ENCODE measurements around the gene INSC. TPM values are rescaled to one million over a fixed set of nuclear protein-coding genes. Genes with fewer than 3 reads are reported as not detected.

INSC gene
- polyA plus RNA-seq, 6 donors from 2014 or later = not detected

DNA sequence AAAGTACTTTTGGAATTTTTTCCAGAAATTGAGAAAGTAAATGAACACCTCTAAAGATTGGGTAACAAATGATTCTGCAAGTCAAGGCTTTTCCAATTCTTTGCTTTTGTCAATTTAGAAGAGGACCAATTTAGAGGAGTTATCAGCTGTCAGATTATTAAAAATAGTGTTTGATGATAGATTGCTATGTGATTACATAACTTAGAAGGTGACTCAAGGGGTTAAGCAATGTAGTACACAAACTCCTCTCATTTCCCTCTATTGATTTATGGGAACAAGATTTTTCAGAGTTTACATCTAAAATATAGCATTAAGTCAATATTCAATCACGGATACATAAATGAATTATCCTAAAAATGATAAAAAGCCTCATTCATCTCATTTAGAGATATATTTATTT is 70.3 kb downstream of the INSC start:
- Mint-ChIP-seq H3K4me3 (no peak overlapping the region), H3K36me3 (no peaks in the 10 kb centered on the region), H3K27me3 (peaks cover 18 to 25% (median 24%) of the 10 kb centered on the region in 3 donors), H3K9me3 (peaks cover 0 to 7% (median 0%) of the 10 kb centered on the region in 7 donors), H3K4me1 (no peaks in the 10 kb centered on the region), H3K27ac (no peak overlapping the region)
- no peak for ATAC-seq (ENCODE audit: low read depth in 2 of 2)
- DNase-seq = no peak

DNA sequence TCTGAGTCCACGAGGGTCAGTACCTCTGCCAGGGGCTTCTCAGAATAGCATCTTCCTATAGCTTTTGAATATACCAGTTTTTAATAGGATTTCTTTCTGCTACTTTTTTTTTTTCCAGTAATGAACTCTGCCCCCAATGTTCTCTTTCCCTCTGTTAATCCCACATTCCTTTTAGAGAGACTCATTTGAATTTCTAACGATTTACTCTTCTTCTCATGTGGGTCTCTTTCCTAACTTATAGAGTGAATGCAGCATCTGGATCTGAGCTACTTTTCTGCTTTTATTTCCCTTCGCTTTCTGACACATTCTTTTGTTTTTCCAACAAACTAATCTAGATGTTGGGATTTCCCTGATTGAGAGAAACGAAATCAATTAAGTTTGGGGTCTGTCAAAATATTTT is 71.4 kb downstream of the INSC start:
- H3K4me3 Mint-ChIP-seq = no peak overlapping the region
- no peaks in the 10 kb centered on the region for H3K36me3 Mint-ChIP-seq
- peaks cover 0 to 7% (median 0%) of the 10 kb centered on the region in 7 donors for H3K9me3 Mint-ChIP-seq
- no peak overlapping the region for H3K27ac Mint-ChIP-seq
- peaks cover 18 to 26% (median 21%) of the 10 kb centered on the region in 3 donors for H3K27me3 Mint-ChIP-seq
- DNase-seq (no peak), ATAC-seq (ENCODE audit: low read depth in 2 of 2) (no peak)
- no peaks in the 10 kb centered on the region for H3K4me1 Mint-ChIP-seq

DNA sequence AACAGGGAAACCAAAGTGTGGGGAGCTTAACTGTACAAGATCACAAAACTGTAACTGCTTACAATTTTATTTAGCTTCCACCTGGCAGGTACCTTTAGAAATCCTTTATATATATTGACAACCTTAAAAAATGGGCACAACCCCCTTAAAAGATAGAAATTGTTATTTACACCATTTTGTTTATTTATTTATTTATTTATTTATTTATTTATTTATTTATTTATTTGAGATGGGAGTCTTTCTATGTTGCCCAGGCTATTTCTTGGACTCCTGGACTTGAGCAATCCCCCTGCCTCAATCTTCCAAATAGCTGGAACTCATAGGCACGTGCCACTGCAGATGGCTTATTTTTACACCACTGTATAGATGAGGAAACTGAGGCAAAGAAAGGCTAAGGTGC is 74.5 kb downstream of the INSC start:
- no peak overlapping the region for H3K4me3 Mint-ChIP-seq
- peaks cover 27 to 40% (median 40%) of the 10 kb centered on the region in 3 donors for H3K27me3 Mint-ChIP-seq
- ATAC-seq (ENCODE audit: low read depth in 2 of 2) = no peak
- no peak overlapping the region for H3K27ac Mint-ChIP-seq
- DNase-seq = no peak
- no peaks in the 10 kb centered on the region for H3K4me1 Mint-ChIP-seq
- peaks cover 0 to 7% (median 0%) of the 10 kb centered on the region in 7 donors for H3K9me3 Mint-ChIP-seq
- H3K36me3 Mint-ChIP-seq = no peaks in the 10 kb centered on the region

DNA sequence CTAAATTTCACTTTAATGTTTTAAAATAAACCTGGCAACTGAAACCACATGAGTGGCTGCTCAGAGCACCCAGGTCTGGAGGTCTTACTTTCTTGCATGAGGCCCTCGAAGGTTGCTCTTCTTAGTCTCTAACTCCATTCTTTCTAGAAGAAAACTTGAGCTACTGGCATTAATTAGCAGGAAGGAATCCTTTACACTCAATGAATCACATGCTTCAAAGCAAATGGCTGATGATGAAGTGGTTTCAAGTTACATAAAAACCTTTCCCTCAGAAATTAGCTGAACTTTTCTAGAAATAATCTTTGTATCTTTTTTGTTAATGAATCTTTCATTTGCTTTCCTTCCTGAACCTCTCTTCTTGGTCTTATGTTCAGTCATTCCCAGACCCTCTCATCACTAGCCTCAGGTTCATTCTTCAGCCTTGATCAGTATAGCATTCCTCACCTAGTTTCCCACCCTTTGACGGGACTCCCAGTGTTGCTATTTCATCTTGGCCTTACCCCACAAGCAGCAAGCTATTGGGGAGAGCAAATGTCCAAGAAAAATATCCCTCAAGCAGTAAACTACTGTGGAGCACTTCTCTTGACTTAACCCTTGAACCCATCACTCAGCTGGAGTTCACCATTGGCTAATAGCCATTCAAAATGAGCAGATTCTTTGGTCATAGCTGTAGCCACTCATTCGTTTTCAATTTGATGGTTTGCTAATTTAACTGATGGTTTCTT is 75.1 kb downstream of the INSC start:
- DNase-seq (no peak), ATAC-seq (ENCODE audit: low read depth in 2 of 2) (no peak)
- no peak overlapping the region for H3K4me3 Mint-ChIP-seq
- H3K4me1 Mint-ChIP-seq = no peaks in the 10 kb centered on the region
- H3K27ac Mint-ChIP-seq = peak overlapping the region in 1 of 6 donors; percentile 54
- no peaks in the 10 kb centered on the region for H3K36me3 Mint-ChIP-seq
- H3K27me3 Mint-ChIP-seq = peaks cover 30 to 41% (median 40%) of the 10 kb centered on the region in 3 donors
- peaks cover 0 to 7% (median 0%) of the 10 kb centered on the region in 7 donors for H3K9me3 Mint-ChIP-seq

DNA sequence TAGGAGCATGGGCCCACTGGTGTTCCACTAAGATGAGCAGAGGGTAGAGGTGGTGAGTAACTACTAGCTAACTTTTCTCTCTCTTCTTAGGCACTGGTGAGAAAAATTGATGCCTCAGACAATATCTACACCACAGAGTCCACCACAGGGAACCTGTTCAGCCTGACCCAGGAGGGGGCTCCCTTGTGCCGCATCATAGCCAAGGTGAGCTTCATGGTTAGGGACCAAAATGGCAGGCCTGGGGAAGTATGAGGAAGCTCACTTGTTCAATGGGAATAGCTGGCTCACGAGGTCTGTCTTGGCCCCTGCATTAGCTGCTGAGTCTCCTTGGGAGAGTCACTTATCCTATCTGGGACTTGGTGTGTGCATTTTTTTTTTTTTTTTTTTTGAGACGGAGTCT is 75.9 kb downstream of the INSC start:
- H3K4me3 Mint-ChIP-seq = no peak overlapping the region
- H3K36me3 Mint-ChIP-seq = no peaks in the 10 kb centered on the region
- DNase-seq (no peak), ATAC-seq (ENCODE audit: low read depth in 2 of 2) (no peak)
- peaks cover 0 to 7% (median 0%) of the 10 kb centered on the region in 7 donors for H3K9me3 Mint-ChIP-seq
- peaks cover 30 to 41% (median 40%) of the 10 kb centered on the region in 3 donors for H3K27me3 Mint-ChIP-seq
- no peak overlapping the region for H3K27ac Mint-ChIP-seq
- no peaks in the 10 kb centered on the region for H3K4me1 Mint-ChIP-seq

DNA sequence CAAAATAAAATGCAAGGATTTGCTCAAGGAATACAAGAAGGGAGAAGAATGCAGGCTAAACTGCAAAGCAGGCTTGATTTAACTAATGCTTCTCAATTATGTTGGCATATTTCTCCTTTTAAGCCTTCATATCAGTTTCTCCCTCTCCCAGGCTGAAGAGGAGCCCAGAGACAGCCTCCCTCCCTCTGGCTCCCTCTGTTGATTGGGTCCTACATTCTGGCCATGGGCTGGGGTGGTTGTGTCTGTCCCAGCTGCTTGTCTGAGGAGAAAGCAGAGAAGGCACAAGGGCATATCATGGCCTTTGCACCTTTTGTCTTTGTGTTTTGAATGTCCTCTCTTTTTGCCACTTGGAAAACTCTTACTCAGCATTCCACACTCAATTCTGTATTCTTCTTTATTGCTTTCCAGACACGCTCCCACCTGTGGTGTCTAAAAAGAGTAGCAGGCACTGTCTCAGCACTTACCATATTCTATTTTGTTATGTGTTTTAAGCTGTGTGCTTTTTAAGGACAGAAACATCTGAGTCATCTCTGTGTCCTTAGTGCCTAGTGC is 77.4 kb downstream of the INSC start:
- Mint-ChIP-seq H3K27ac (no peak overlapping the region), H3K36me3 (no peaks in the 10 kb centered on the region), H3K4me1 (peaks cover 0 to 6% (median 5%) of the 10 kb centered on the region in 3 donors), H3K27me3 (peaks cover 22 to 32% (median 28%) of the 10 kb centered on the region in 3 donors), H3K4me3 (no peak overlapping the region), H3K9me3 (peaks cover 0 to 7% (median 0%) of the 10 kb centered on the region in 7 donors)
- ATAC-seq (ENCODE audit: low read depth in 2 of 2) (no peak), DNase-seq (no peak)

DNA sequence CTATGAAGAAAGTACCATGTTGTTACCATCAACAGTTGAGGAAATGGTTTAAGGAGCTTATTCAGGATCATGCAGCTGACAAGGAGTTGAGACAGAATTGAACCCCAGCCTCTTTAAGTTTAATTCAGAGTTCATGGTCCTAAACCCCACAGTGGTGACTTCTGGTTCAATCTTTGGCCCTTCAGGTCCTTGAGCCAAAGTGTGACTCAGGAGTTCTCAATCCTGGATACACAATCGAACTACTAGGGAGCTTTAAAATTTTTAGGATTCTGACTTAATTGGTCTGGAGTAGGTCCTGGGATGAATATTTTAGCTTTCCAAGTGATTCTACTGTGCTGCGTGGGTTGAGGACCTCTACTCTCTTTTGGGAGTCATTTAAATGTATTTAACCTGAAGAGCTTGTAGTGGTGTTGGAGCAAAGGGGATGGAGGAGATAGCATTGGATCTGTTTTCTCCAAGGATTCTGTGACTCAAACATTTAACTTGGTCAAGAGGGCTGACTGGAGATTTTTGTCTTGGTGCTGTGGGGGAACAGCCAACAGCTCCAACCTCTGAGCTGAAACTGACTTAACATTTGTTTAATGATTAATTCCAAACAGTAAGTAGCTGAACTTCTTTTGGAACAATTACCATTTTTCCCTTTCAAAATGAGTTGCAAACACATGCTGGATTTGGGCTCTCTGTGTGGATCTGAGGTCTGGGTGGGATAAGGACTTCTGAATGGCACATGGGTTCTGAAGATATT is 80.1 kb downstream of the INSC start:
- DNase-seq = no peak
- Mint-ChIP-seq H3K27me3 (peaks cover 16 to 36% (median 29%) of the 10 kb centered on the region in 3 donors), H3K36me3 (no peaks in the 10 kb centered on the region), H3K27ac (no peak overlapping the region), H3K9me3 (no peaks in the 10 kb centered on the region), H3K4me1 (peaks cover 0 to 6% (median 6%) of the 10 kb centered on the region in 3 donors), H3K4me3 (no peak overlapping the region)
- ATAC-seq (ENCODE audit: low read depth in 2 of 2) = no peak

DNA sequence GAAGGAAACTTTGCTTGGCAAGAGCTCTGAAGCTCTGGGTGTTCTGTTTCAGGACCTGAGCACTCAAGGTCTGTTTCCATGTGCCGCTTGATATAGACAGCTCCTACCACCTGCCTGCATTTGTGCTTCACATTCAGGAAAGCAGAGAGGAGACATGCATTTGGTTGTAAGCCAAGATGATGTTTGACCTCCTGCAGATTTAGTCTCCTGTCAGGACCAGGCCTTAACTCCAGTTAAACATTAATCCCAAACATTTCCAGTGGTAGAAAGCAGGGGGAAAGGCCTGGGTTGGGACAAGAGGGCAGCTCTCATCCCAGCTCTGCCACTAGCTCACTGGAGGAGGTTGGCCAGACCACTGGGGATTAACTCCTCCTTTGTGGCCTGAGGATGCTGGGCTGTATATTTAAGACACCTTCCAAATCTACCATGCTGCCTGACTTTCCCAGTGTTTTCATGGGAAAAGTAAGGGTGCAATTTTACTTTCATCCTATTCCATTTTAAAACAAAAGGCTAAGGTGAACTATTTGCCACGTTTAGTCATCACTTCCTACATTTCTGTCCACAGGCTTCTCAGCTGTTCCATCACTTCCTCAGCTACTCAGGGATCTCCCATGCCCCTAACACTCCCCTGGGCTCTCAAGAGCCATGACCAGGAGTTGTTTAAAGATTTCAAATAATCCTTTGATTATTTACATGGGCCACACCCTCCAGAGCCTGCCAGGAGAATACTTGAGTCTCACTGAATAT is 80.9 kb downstream of the INSC start:
- H3K36me3 Mint-ChIP-seq = no peaks in the 10 kb centered on the region
- peaks cover 16 to 36% (median 34%) of the 10 kb centered on the region in 3 donors for H3K27me3 Mint-ChIP-seq
- no peak for ATAC-seq (ENCODE audit: low read depth in 2 of 2)
- no peak overlapping the region for H3K4me3 Mint-ChIP-seq
- no peak for DNase-seq
- H3K9me3 Mint-ChIP-seq = no peaks in the 10 kb centered on the region
- H3K4me1 Mint-ChIP-seq = peaks cover 0 to 6% (median 6%) of the 10 kb centered on the region in 3 donors
- H3K27ac Mint-ChIP-seq = no peak overlapping the region

DNA sequence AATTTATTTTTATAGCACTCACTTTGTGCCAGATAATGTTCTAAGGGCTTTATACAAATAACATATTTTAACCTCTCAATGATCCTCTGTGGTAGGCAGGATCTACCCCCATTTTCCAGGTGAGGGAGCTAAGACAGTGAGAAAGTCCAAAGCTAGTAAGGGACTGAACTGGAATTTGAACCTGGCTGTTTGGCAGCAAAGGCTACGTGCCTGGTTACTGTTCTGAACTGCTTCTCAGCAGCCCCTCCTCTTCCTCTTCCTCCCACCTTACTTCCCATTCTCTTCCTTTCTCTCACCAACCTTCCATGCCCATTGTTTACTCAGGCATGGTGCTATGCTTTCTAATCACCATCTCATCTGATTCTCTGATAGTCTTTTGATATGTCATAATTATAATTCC is 82.0 kb downstream of the INSC start:
- no peak for ATAC-seq (ENCODE audit: low read depth in 2 of 2)
- Mint-ChIP-seq H3K27ac (peak overlapping the region in 1 of 6 donors; percentile 23), H3K4me1 (peaks cover 0 to 6% (median 6%) of the 10 kb centered on the region in 3 donors), H3K9me3 (no peaks in the 10 kb centered on the region), H3K36me3 (no peaks in the 10 kb centered on the region), H3K27me3 (peaks cover 12 to 41% (median 38%) of the 10 kb centered on the region in 3 donors), H3K4me3 (no peak overlapping the region)
- DNase-seq = no peak

DNA sequence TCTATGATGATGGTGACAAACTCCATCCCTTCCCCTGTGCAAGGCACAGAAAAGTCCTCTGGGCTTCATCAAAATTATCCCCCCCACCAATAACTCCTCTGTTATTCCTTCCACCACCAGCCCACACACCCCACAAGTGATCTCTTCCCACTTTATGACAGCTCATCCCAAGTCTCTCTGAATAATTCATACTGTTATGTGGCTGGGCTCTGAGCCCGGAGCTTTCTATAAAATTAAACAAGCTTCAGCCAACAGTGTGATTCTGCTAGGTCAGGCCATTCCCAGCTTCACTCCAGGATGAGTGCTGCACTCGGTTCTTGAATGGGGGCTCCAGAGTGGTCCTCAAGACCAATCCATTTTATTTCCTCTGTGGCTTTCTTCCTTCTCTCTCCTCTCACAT is 83.0 kb downstream of the INSC start:
- H3K27ac Mint-ChIP-seq = no peak overlapping the region
- peaks cover 0 to 6% (median 6%) of the 10 kb centered on the region in 3 donors for H3K4me1 Mint-ChIP-seq
- no peaks in the 10 kb centered on the region for H3K36me3 Mint-ChIP-seq
- ATAC-seq (ENCODE audit: low read depth in 2 of 2) (no peak), DNase-seq (no peak)
- H3K27me3 Mint-ChIP-seq = peaks cover 12 to 37% (median 28%) of the 10 kb centered on the region in 3 donors
- H3K9me3 Mint-ChIP-seq = no peaks in the 10 kb centered on the region
- no peak overlapping the region for H3K4me3 Mint-ChIP-seq

DNA sequence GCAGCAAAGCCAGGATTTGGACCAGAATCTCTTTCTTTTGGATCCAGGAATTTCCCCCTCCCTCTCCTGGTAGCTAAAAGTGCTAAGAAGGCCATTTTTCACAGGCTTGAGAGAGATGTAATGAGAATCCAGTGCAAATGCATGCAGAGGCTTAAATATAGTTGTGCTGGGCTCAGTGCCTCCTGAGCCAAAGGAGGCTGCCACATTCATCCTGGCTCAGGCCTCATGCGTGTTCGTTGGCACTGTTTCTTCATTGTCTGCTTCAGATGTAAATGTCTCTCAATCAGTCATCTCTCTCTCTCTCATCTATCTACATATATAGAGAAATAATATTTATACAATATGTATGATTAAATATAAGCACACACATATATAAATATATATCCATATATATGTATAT is 83.6 kb downstream of the INSC start:
- ATAC-seq (ENCODE audit: low read depth in 2 of 2) (no peak), DNase-seq (no peak)
- Mint-ChIP-seq H3K36me3 (no peaks in the 10 kb centered on the region), H3K9me3 (no peaks in the 10 kb centered on the region), H3K27ac (no peak overlapping the region), H3K4me1 (peaks cover 0 to 6% (median 6%) of the 10 kb centered on the region in 3 donors), H3K27me3 (peaks cover 12 to 37% (median 27%) of the 10 kb centered on the region in 3 donors), H3K4me3 (no peak overlapping the region)

DNA sequence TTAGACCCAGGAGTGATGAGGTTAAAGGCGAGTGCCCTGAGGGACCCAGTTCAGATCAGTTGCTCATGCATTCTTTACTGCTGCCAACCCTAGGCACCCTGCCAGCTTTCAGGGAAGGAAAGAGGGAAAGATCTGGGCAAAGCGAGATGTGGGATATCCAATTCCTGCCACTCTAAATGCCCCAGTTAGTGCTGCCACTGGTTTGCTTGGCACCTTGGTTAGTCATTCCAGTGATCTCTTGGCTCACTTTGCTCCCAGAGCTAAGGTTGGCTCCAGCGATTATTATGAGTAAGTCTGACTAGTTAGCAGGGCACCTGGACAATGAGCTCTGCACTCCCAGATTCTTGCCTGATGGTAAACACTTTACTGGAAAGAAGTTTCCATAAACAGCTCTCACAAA is 85.0 kb downstream of the INSC start:
- Mint-ChIP-seq H3K4me1 (peaks cover 0 to 6% (median 6%) of the 10 kb centered on the region in 3 donors), H3K36me3 (no peaks in the 10 kb centered on the region), H3K27ac (no peak overlapping the region), H3K4me3 (no peak overlapping the region), H3K27me3 (peaks cover 7 to 37% (median 18%) of the 10 kb centered on the region in 3 donors), H3K9me3 (no peaks in the 10 kb centered on the region)
- ATAC-seq (ENCODE audit: low read depth in 2 of 2) (no peak), DNase-seq (no peak)

DNA sequence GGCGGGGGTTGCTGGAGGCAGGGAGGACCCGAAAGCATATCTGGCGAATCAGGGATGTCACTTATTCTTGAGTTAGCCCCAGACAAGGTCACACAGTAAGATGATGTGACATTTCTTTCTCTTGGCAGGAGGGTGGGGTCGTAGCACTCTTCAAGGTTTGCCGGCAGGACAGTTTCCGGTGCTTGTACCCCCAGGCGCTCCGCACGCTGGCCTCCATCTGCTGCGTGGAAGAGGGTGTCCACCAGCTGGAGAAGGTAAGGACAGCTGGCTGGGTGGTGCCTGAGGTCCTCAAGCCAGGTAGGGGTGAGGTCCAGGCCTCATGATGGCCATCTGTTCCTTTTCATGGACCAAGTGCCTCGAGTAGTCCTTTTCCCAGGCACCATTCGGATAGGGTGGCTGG is 86.0 kb downstream of the INSC start:
- no peak overlapping the region for H3K4me3 Mint-ChIP-seq
- peak overlapping the region in 1 of 6 donors; percentile 22 for H3K27ac Mint-ChIP-seq
- ATAC-seq (ENCODE audit: low read depth in 2 of 2) = no peak
- no peak for DNase-seq
- H3K36me3 Mint-ChIP-seq = no peaks in the 10 kb centered on the region
- H3K9me3 Mint-ChIP-seq = no peaks in the 10 kb centered on the region
- H3K27me3 Mint-ChIP-seq = peaks cover 12 to 45% (median 24%) of the 10 kb centered on the region in 3 donors
- H3K4me1 Mint-ChIP-seq = peaks cover 0 to 6% (median 6%) of the 10 kb centered on the region in 3 donors

Measured in naive B cell (primary cell).